ENCODE data around the gene SHISA7. TPM values are rescaled to one million over a fixed set of nuclear protein-coding genes. Genes with fewer than 3 reads are reported as not detected.
A peak's percentile ranks its signal among the peaks of the same experiment; 100 is the strongest.

The SHISA7 gene
- polyA plus RNA-seq, 2 of the 4 experiments (the other 2 are of a cell fraction), result 0.01 TPM; not detected in 1

DNA sequence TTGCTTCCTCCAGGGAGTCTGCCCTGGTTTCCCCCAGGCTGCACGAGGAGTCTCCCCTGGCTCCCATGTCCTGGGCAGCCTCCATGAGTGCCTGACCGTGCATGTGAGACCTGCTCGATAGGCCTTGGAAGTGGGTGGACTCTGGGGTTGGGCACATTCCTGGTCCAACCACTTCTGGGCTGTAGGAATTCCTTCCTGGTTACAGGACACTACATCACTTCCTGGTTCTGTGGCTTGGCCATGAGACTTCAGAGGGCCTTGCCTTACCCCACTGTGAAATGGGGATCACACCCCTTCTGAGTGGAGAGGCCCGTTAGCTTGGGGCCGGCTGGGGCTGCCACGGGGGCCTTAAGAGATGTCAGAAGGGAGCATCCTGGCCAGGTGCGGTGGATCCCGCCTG lies 29.4 kb upstream of the SHISA7 start:
- Histone ChIP-seq H3K4me2 (no peak overlapping the region), H3K4me1 (peaks cover 9% of the 10 kb centered on the region; the same call in 2 of the 3 replicates), H3K4me3 (no peak overlapping the region), H3K27ac (peak overlapping the region in 1 of 2 experiments; percentile 10; a peak in 1 of 6 replicates), H3K9me3 (no peaks in the 10 kb centered on the region)
- FAIRE-seq (no peak), ATAC-seq (0 out of 6 replicates have a peak, but pooled peaks of 1 of the 2 experiments have one; percentile 5), DNase-seq (ENCODE audit: low read depth in 1 of 2, low spot score in 1 of 2) (peak in 1 of 2 experiments; percentile 80)
- TF ChIP-seq ZFP36 (IDR thresholded peaks at IDR 0.05; ENCODE audit: borderline replicate concordance, partially characterized antibody), result peak; percentile 43
- TF ChIP-seq HEYL (CRISPR knock-in tag; IDR thresholded peaks at IDR 0.05), result no peak
- CTCF ChIA-PET, result interaction anchor here (0.6 to 8.2 kb wide), 4 partner anchors 14 to 99 kb away, joined by 3 to 89 read pairs (median 16); partner anchors contain the start of genes NAT14 and SSC5D
- WGBS (ENCODE audit: missing lambda C conversion rate), result 82% methylated on average over 8 of the region's 8 CpGs
- POLR2A ChIA-PET, result no interaction called here

GRCh38 chr19:55471266-55471665 lies 28.2 kb upstream of the SHISA7 start:
- Histone ChIP-seq H3K9me3 (no peaks in the 10 kb centered on the region), H3K4me2 (no peak overlapping the region), H3K27ac (no peak overlapping the region), H3K4me3 (no peak overlapping the region), H3K4me1 (peaks cover 9% of the 10 kb centered on the region; the same call in 2 of the 3 replicates)
- no peak for ATAC-seq
- no peak for FAIRE-seq
- DNase-seq (ENCODE audit: low read depth in 1 of 2, low spot score in 1 of 2), result no peak
- ChIA-PET POLR2A (interaction anchor here (1.2 kb wide), 1 partner anchor 10 kb away, joined by 4 read pairs; the partner anchor contains the start of gene ISOC2), CTCF (interaction anchor here (1.0 to 6.7 kb wide), 6 partner anchors 20 to 161 kb away, joined by 3 to 194 read pairs (median 11); partner anchors contain the start of genes NAT14 and SSC5D)
- WGBS (ENCODE audit: missing lambda C conversion rate), result 91% methylated on average over 13 of the region's 13 CpGs
- TF ChIP-seq PHF8 (IDR thresholded peaks at IDR 0.05; ENCODE audit: borderline replicate concordance, low read depth) (no peak), ZNF302 (CRISPR knock-in tag; IDR thresholded peaks at IDR 0.05) (no peak), EHF (CRISPR knock-in tag; IDR thresholded peaks at IDR 0.05) (no peak), JUNB (IDR thresholded peaks at IDR 0.05) (no peak), BCL3 (IDR thresholded peaks at IDR 0.05) (no peak), MAZ (IDR thresholded peaks at IDR 0.05; ENCODE audit: borderline replicate concordance, low read depth, low read length) (no peak), MYC (IDR thresholded peaks at IDR 0.05; ENCODE audit: borderline replicate concordance, low read length) (no peak), SREBF2 (IDR thresholded peaks at IDR 0.05) (no peak), KDM5A (IDR thresholded peaks at IDR 0.05) (no peak), SMC3 (IDR thresholded peaks at IDR 0.05) (no peak), HOXB13 (CRISPR knock-in tag; IDR thresholded peaks at IDR 0.05; ENCODE audit: low read depth) (no peak), HOXA7 (CRISPR knock-in tag; IDR thresholded peaks at IDR 0.05) (no peak), EP300 (IDR thresholded peaks at IDR 0.05) (no peak), BHLHE40 (IDR thresholded peaks at IDR 0.05; ENCODE audit: low read depth, low read length) (no peak)
- TF ChIP-seq, protein P1, sequence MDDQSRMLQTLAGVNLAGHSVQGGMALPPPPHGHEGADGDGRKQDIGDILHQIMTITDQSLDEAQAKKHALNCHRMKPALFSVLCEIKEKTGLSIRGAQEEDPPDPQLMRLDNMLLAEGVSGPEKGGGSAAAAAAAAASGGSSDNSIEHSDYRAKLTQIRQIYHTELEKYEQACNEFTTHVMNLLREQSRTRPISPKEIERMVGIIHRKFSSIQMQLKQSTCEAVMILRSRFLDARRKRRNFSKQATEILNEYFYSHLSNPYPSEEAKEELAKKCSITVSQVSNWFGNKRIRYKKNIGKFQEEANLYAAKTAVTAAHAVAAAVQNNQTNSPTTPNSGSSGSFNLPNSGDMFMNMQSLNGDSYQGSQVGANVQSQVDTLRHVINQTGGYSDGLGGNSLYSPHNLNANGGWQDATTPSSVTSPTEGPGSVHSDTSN (IDR thresholded peaks at IDR 0.05), result no peak
- TF ChIP-seq, protein P2, sequence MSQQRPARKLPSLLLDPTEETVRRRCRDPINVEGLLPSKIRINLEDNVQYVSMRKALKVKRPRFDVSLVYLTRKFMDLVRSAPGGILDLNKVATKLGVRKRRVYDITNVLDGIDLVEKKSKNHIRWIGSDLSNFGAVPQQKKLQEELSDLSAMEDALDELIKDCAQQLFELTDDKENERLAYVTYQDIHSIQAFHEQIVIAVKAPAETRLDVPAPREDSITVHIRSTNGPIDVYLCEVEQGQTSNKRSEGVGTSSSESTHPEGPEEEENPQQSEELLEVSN (IDR thresholded peaks at IDR 0.05; ENCODE audit: borderline replicate concordance, low read depth), result no peak
- TF ChIP-seq, protein P3, sequence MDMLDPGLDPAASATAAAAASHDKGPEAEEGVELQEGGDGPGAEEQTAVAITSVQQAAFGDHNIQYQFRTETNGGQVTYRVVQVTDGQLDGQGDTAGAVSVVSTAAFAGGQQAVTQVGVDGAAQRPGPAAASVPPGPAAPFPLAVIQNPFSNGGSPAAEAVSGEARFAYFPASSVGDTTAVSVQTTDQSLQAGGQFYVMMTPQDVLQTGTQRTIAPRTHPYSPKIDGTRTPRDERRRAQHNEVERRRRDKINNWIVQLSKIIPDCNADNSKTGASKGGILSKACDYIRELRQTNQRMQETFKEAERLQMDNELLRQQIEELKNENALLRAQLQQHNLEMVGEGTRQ (IDR thresholded peaks at IDR 0.05), result no peak
- TF ChIP-seq, protein P4, sequence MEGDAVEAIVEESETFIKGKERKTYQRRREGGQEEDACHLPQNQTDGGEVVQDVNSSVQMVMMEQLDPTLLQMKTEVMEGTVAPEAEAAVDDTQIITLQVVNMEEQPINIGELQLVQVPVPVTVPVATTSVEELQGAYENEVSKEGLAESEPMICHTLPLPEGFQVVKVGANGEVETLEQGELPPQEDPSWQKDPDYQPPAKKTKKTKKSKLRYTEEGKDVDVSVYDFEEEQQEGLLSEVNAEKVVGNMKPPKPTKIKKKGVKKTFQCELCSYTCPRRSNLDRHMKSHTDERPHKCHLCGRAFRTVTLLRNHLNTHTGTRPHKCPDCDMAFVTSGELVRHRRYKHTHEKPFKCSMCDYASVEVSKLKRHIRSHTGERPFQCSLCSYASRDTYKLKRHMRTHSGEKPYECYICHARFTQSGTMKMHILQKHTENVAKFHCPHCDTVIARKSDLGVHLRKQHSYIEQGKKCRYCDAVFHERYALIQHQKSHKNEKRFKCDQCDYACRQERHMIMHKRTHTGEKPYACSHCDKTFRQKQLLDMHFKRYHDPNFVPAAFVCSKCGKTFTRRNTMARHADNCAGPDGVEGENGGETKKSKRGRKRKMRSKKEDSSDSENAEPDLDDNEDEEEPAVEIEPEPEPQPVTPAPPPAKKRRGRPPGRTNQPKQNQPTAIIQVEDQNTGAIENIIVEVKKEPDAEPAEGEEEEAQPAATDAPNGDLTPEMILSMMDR (IDR thresholded peaks at IDR 0.05), result no peak
